Thyroid gland (tissue), 4 donors: ENCODE measurements around the gene NUTM1.

Experiments used
- CTCF ChIP-seq, 6 experiments: fragments of 200-600 bp in 3 of 6; fragments of 450-650 bp in 3 of 6; sonication (generic) in 3 of 6; IDR thresholded peaks; one replicate each; pipeline ENCODE4 v1.5.1; 2016 to 2019; ENCODE audit warnings: antibody characterized with exemption in 6 of 6, mild to moderate bottlenecking in 2 of 6, inconsistent platforms in 1 of 6, moderate library complexity in 1 of 6
- POLR2A ChIP-seq, 2 donors: fragments of 450-650 bp; IDR thresholded peaks; one replicate each; pipeline ENCODE4 v1.6.1; 2017; ENCODE audit warnings: antibody characterized with exemption in 2 of 2, mild to moderate bottlenecking in 2 of 2, moderate library complexity in 1 of 2

- TF ChIP-seq CTCF (IDR thresholded peaks at IDR 0.05) (no peak), POLR2A (IDR thresholded peaks at IDR 0.05) (no peak)
Observed at GRCh38 chr15:34353627-34354026, 10.5 kb downstream of the NUTM1 start.
